ENCODE data around the gene CYB5R4. TPM values are rescaled to one million over a fixed set of nuclear protein-coding genes. Genes with fewer than 3 reads are reported as not detected.

The CYB5R4 gene
- total and polyA plus RNA-seq, 2 donors (not counting 1 experiment from before 2014, with no cell fraction given): 4.3 to 10.6 TPM

DNA sequence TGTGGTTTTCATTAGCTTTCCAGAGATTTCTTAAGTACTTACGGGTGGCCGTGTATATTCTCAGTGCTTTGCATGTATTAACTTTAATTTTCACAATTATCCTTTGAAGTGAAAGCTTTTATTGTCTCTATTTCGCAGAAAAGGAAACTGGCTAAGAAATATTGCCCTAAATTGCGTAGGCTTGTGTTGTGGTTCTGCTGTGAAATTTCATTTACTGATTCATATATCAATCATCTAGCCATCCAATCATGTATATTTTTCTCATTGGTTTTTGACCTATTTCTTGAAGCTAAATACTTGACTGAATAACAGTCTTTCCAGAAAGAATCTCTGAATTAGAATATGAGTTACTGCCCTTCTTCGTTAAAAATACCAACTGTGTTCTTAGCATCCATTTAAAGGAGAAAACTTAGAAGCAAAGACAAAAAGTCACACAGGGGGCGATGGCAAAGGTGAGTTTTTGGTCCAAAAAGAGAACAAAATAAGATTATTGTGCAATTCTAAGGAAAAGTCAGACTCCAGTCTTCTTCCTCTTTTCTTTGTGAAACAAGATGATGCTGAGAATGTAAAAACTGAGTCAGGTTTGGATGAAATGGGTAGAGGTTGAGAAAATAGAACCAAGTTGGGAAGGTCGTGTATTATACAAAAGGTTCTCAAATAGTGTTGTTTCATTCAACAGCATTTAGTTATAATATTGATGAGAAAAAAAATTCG is 1.4 kb downstream of the CYB5R4 start:
- Histone ChIP-seq H3K9ac (ENCODE audit: insufficient read depth, low read length) (no peak overlapping the region), H3K4me1 (ENCODE audit: control insufficient read depth, extremely low read depth, insufficient read depth, low read length) (no peaks in the 10 kb centered on the region), H3K4me2 (ENCODE audit: extremely low read depth, insufficient read depth, low read length) (peak overlapping the region; percentile 80), H2AFZ (ENCODE audit: low read length) (no peak overlapping the region), H3K36me3 (ENCODE audit: control insufficient read depth, insufficient read depth, low read length) (no peaks in the 10 kb centered on the region), H3K27me3 (ENCODE audit: control insufficient read depth, insufficient read depth, low read length) (no peaks in the 10 kb centered on the region), H3K27ac (ENCODE audit: insufficient read depth, low read length) (no peak overlapping the region), H3K9me3 (ENCODE audit: control insufficient read depth, insufficient read depth, low read depth, low read length) (no peaks in the 10 kb centered on the region), H4K20me1 (ENCODE audit: control insufficient read depth, extremely low read depth, insufficient read depth, low read length) (no peaks in the 10 kb centered on the region), H3K4me3 (replicated peaks in 1 of 4; ENCODE audit: control extremely low read depth in 1 of 4, insufficient read depth in 1 of 4, low read depth in 3 of 4, low read length in 4 of 4) (peak overlapping the region; percentile 39 to 85 (median 76)), H3K79me2 (ENCODE audit: control insufficient read depth, insufficient read depth, low read length) (peaks cover 8% of the 10 kb centered on the region)
- TF ChIP-seq, protein P1, sequence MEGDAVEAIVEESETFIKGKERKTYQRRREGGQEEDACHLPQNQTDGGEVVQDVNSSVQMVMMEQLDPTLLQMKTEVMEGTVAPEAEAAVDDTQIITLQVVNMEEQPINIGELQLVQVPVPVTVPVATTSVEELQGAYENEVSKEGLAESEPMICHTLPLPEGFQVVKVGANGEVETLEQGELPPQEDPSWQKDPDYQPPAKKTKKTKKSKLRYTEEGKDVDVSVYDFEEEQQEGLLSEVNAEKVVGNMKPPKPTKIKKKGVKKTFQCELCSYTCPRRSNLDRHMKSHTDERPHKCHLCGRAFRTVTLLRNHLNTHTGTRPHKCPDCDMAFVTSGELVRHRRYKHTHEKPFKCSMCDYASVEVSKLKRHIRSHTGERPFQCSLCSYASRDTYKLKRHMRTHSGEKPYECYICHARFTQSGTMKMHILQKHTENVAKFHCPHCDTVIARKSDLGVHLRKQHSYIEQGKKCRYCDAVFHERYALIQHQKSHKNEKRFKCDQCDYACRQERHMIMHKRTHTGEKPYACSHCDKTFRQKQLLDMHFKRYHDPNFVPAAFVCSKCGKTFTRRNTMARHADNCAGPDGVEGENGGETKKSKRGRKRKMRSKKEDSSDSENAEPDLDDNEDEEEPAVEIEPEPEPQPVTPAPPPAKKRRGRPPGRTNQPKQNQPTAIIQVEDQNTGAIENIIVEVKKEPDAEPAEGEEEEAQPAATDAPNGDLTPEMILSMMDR (conservative IDR thresholded peaks at IDR 0.05 in 1 of 2, IDR thresholded peaks at IDR 0.05 in 1 of 2; ENCODE audit: low read depth in 1 of 2, low read length in 2 of 2): no peak
- no peak for TF ChIP-seq EZH2 (IDR thresholded peaks at IDR 0.05; ENCODE audit: low read length, missing control alignments)
- no peak for DNase-seq (ENCODE audit: low read depth in 2 of 2)

GRCh38 chr6:83862776-83863471 is 3.4 kb downstream of the CYB5R4 start:
- no peak overlapping the region for H3K9ac ChIP-seq (ENCODE audit: insufficient read depth, low read length)
- no peaks in the 10 kb centered on the region for H3K36me3 ChIP-seq (ENCODE audit: control insufficient read depth, insufficient read depth, low read length)
- H2AFZ ChIP-seq (ENCODE audit: low read length): no peak overlapping the region
- DNase-seq (ENCODE audit: low read depth in 2 of 2): peak in 1 of 2 donors; percentile 35
- no peaks in the 10 kb centered on the region for H4K20me1 ChIP-seq (ENCODE audit: control insufficient read depth, extremely low read depth, insufficient read depth, low read length)
- H3K4me1 ChIP-seq (ENCODE audit: control insufficient read depth, extremely low read depth, insufficient read depth, low read length): peaks cover 2% of the 10 kb centered on the region
- TF ChIP-seq EZH2 (IDR thresholded peaks at IDR 0.05; ENCODE audit: low read length, missing control alignments): no peak
- TF ChIP-seq, protein P1 (conservative IDR thresholded peaks at IDR 0.05 in 1 of 2, IDR thresholded peaks at IDR 0.05 in 1 of 2; ENCODE audit: low read depth in 1 of 2, low read length in 2 of 2): no peak
- H3K9me3 ChIP-seq (ENCODE audit: control insufficient read depth, insufficient read depth, low read depth, low read length): no peaks in the 10 kb centered on the region
- H3K27ac ChIP-seq (ENCODE audit: insufficient read depth, low read length): no peak overlapping the region
- no peak overlapping the region for H3K4me2 ChIP-seq (ENCODE audit: extremely low read depth, insufficient read depth, low read length)
- H3K4me3 ChIP-seq (replicated peaks in 1 of 4; ENCODE audit: control extremely low read depth in 1 of 4, insufficient read depth in 1 of 4, low read depth in 3 of 4, low read length in 4 of 4): no peak overlapping the region
- H3K27me3 ChIP-seq (ENCODE audit: control insufficient read depth, insufficient read depth, low read length): no peaks in the 10 kb centered on the region
- H3K79me2 ChIP-seq (ENCODE audit: control insufficient read depth, insufficient read depth, low read length): peaks cover 8% of the 10 kb centered on the region

- Histone ChIP-seq H4K20me1 (ENCODE audit: control insufficient read depth, extremely low read depth, insufficient read depth, low read length) (no peaks in the 10 kb centered on the region), H2AFZ (ENCODE audit: low read length) (no peak overlapping the region), H3K9me3 (ENCODE audit: control insufficient read depth, insufficient read depth, low read depth, low read length) (no peaks in the 10 kb centered on the region), H3K27ac (ENCODE audit: insufficient read depth, low read length) (peak overlapping the region; percentile 8), H3K4me2 (ENCODE audit: extremely low read depth, insufficient read depth, low read length) (no peak overlapping the region), H3K9ac (ENCODE audit: insufficient read depth, low read length) (no peak overlapping the region), H3K36me3 (ENCODE audit: control insufficient read depth, insufficient read depth, low read length) (no peaks in the 10 kb centered on the region), H3K79me2 (ENCODE audit: control insufficient read depth, insufficient read depth, low read length) (peaks cover 5% of the 10 kb centered on the region), H3K27me3 (ENCODE audit: control insufficient read depth, insufficient read depth, low read length) (no peaks in the 10 kb centered on the region), H3K4me3 (replicated peaks in 1 of 4; ENCODE audit: control extremely low read depth in 1 of 4, insufficient read depth in 1 of 4, low read depth in 3 of 4, low read length in 4 of 4) (no peak overlapping the region), H3K4me1 (ENCODE audit: control insufficient read depth, extremely low read depth, insufficient read depth, low read length) (peaks cover 2% of the 10 kb centered on the region)
- no peak for DNase-seq (ENCODE audit: low read depth in 2 of 2)
- no peak for TF ChIP-seq EZH2 (IDR thresholded peaks at IDR 0.05; ENCODE audit: low read length, missing control alignments)
- TF ChIP-seq, protein P1 (conservative IDR thresholded peaks at IDR 0.05 in 1 of 2, IDR thresholded peaks at IDR 0.05 in 1 of 2; ENCODE audit: low read depth in 1 of 2, low read length in 2 of 2): no peak
These were observed 7.6 kb downstream of the CYB5R4 start for GRCh38 chr6:83867043-83867442.

Measured in fibroblast of lung (primary cell).